Stimulated activated CD8-positive, alpha-beta memory T cell treated with anti-CD3 and anti-CD28 coated beads, Interleukin-7, amount 100 ng/mL, for 4 hours (primary cell): ENCODE data around the gene RTP5.
"Not testable (repeated sequence)": the region's sequence is repeated elsewhere in the genome, so short reads cannot be mapped to it uniquely, and the experiment has no call there.

ENCODE experiments used
- DNase-seq, 2 donors: peaks; one replicate each; pipeline ENCODE4 v3.0.0-alpha.2; 2020; ENCODE audit warnings: low read depth in 2 of 2

The RTP5 gene

GRCh38 chr2:241869087-241869961 is at the start of gene RTP5:
Gene RTP5 (plus strand): TSS chr2:241869729. CDS start chr2:241869757, 28 bp downstream.
- no peak for DNase-seq

DNA sequence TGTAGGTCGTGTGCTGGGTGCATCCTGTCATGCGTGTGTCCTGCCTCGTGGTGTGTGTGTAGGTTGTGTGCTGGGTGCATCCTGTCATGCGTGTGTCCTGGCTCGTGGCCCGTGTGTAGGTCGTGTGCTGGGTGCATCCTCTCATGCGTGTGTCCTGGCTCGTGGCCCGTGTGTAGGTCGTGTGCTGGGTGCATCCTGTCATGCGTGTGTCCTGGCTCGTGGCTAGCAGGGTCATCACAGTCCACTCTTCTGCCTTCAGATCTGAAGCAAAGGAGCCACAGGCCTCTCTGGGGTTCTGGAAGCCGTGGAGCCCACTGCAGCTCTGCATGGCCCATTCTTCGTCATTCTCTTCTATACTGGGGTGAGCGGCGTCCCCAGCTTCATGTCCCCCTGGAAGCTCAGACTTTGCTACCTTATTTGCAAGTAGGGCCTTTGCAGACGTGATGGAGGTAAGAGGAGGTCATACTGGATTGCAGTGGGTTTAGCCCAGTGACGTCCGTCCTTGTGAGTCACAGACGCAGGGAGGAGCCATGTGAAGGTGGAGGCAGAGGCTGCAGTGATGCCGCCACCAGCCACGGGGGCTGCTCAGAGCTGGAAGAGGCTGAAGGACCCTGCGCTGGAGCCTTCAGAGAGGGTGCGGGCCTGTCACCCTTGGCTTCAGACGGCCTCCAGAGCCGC is 49.4 kb upstream of the RTP5 start:
- not testable (repeated sequence) for DNase-seq

- DNase-seq = no peak
Observed at GRCh38 chr2:241820625-241821384, 48.7 kb upstream of the RTP5 start.

- no peak for DNase-seq
Observed at GRCh38 chr2:241821460-241822263, 47.9 kb upstream of the RTP5 start.

DNA sequence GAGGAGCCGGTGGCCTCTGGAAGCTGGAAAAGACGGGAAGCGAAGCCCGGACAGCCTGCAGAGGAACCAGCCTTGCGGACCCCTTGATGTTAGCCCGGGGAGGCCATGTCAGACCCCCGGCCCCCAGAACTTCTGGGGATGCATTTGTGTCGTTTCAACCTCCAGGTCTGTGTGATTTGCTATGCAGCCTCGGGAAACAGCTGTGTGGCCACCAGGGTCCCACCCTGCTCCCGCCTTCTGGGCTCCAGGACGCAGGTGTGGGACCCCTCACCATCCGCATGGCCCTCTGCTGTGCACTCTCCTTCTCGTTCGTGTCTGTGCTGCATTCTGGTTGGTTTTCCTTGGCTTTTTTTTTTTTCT is 47.3 kb upstream of the RTP5 start:
- DNase-seq = no peak

- DNase-seq = not testable (repeated sequence)
Observed at GRCh38 chr2:241823531-241824437, 45.7 kb upstream of the RTP5 start.

- no peak for DNase-seq
Observed at GRCh38 chr2:241827394-241827793, 42.1 kb upstream of the RTP5 start.

- DNase-seq = no peak
Observed at GRCh38 chr2:241833101-241833663, 36.3 kb upstream of the RTP5 start.

- not testable (repeated sequence) for DNase-seq
Observed at GRCh38 chr2:241833756-241834526, 35.6 kb upstream of the RTP5 start.

DNA sequence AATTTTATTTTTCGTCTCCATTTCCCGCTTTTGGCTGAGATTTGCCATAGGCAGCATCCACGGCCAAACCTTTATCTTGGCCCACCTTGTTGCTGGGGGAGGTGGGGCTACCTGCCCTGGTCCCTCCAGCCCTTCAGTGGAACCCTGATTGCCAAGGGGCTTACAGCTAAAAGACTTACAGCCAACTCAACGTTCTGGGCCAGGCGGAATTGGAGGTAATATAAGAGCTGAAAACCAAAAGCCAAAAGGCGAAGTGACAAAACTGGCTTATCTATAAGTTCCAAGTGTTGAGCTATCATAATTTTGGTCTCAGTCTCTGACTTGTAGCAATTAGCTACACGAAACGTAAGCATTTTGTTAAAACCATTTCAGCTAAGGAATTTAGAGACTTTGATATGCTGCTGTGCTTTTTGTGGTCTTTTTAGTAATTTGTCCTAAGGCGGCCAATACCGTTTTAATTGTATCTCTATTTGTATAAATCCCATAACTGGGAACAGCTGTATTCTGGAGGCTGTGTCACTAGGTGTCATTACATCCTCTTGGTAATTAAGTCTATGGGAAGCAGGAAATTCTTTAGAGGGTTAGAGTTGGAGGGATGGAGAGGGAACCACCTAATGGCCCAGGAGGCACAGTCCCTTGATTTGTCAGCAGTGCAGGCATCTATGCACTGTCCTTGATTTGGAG is 34.9 kb upstream of the RTP5 start:
- no peak for DNase-seq

GRCh38 chr2:241835611-241836010 is 33.9 kb upstream of the RTP5 start:
- DNase-seq = no peak

DNA sequence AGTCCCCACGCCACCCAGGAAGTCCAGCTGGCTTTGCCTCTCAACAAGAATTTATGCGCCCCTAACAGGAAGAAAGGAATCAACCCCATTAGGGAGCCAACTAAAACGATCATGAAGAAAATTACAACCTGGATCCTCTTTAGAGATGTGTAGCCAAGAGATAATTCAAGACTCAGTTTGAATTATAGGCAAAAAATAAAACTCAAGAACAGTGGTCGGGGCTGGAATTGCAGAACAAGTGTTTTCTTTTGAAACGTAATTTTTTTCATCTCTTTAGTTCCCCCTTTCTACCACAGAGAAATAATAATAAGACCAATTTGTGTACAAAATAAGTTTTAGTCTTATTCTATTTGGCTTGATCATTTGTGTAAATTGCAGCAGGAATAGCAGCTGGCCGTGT is 33.2 kb upstream of the RTP5 start:
- DNase-seq = no peak

DNA sequence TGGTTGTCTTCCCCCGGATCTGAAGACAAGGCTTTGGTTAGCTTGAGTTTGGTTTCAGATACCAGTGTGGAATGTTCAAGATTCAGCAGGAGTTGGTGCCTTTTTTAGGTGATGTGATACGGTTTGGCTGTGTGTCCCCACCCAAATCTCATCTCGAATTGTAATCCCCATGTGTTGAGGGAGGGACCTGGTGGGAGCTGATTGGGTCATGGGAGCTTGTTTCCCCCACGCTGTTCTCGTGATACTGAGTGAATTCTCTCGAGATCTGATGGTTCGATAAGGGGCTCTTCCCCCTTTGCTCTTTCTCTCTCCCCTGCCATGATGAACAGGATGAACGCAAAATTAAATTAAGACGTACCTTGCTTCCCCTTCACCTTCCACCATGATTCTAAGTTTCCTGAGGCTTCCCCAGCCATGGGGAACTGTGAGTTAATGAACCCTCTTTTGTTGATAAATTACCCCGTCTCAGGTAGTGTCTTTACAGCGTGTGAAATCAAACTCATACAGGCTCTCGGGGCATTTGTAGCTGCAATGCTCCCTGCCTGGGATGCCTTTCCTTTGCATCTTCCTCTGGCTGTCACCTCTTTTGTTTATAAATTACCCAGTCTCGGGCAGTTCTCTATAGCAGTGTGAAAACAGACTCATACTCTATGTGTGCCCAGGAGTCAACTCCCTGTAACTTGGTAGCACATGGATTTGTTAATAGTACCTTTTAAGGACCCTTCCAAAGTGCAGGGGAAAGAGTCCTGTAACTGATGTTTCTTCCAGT is 32.1 kb upstream of the RTP5 start:
- no peak for DNase-seq

DNA sequence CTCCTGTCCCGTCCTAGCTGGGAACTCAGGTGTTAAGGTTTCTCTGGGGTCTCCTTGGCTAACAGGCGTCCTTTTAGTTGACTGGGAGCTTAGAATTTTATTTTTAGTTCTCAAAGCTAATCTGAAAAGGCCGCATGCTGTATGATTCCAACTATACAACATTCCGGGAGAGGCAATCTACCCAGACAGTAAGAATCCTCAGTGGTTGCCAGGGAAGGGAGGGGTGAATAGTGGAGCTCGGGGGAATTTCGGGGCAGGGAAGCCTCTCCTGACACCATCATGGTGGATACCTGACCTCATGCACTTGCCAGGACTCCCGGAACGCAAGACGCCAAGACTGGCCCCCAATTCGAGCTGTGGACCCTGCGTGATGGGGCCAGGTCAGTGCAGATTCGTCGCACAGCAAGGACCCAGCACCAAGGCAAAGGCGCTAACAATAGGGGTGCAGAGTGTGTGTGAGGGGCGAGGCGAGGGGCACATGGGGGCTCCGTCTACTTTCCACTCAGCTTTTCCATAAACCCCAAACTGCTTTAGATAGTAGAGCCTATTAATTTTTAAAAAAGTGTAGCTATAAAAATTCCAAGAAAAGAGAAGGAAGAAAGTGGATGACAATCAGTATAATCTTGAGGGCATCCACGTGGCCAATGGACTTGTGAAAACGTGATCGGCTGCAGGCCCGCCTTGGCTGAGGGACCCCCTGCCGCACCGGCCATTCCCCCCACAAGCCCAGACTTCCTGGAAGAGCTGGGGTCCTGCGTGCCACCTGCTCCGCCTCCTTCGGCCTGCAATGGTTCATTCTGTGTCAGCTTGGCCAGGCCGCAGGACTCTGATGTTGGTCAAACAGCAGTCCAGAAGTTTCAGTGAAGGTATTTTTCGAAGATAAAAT is 28.1 kb upstream of the RTP5 start:
- DNase-seq = no peak

GRCh38 chr2:241842067-241842415 is 27.5 kb upstream of the RTP5 start:
- DNase-seq = no peak

- peak; percentile 46 to 60 for DNase-seq
Observed at GRCh38 chr2:241842620-241843211, 26.8 kb upstream of the RTP5 start.
